ENCODE measurements around the gene FOXI2.

GRCh38 chr10:127738512-127739424, 1.8 kb downstream of the FOXI2 start:
- no peak for TF ChIP-seq CTCF (IDR thresholded peaks at IDR 0.05)
- no peak for TF ChIP-seq POLR2A (IDR thresholded peaks at IDR 0.05)

All from esophagus squamous epithelium (tissue), 4 donors.